Stromal cell of bone marrow (primary cell): ENCODE measurements around the gene SELENOI.
A peak's percentile ranks its signal among the peaks of the same experiment; 100 is the strongest.

Experiments used
- DNase-seq: peaks from one replicate; pipeline ENCODE4 v3.0.0-alpha.2; 2012; ENCODE audit warnings: low read depth

The SELENOI gene

DNA sequence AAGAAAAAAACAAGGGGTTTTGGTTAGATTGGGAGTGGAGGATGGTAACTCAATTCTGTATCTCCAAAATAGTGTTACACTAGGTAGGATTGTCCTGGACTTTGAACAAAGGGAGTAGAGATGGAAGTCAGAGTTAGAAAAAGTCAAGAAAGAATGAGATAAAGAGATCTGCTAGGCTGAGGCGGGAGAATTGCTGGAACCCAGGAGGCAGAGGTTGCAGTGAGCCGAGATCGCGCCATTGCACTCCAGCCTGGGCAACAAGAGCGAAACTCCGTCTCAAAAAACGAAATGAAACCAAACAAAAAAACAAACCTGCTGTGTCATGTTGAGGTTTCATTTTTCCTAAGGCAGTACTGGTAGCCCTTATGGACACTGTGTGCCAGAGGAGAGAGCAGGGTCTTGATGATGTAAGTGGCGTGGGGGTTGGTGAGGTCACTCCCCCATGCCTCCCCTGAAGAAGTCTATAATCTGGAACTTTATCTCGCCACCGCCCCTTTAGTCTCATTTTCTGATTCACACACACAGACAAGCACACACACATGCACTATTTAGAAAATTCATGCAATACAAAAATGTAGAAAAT is 66.2 kb downstream of the SELENOI start:
- DNase-seq = no peak

DNA sequence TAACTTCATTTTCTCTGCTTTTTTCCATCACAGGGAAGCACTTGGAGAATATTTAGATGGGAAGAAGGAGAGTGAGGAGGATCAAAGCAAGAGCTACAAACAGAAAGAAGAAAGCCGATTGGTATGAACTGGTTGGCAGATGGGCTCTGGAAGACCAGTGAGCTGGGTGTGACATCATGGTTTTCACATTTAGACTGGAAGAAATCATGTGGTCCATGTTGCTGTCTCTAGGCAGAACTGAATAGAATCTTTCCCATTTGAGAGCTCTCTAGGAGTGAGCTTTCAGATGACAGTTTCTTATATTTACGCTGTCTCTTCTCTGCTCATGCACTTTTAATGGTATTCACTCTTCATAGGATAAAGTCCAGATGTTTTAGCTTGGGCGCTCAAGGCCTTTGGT is 68.4 kb downstream of the SELENOI start:
- DNase-seq = no peak

DNA sequence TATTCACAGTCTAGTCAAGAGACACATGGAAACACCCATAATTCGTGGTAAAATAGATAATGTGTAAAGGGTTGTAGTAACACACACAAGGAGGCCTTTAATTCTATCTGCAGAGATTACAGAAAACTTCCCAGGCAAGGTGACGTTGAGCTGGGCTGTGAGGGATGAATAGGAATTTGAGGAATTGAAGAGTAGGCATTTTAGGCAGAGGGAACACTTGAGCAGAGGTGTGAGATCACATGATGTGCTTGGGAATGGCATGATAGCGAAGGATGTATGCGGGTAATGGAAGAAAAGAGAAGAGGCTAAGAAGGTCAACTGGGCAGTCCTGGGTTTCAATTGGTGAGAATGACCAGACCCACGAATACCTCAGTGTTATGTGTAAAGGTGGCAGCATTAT is 76.0 kb downstream of the SELENOI start:
- no peak for DNase-seq

DNA sequence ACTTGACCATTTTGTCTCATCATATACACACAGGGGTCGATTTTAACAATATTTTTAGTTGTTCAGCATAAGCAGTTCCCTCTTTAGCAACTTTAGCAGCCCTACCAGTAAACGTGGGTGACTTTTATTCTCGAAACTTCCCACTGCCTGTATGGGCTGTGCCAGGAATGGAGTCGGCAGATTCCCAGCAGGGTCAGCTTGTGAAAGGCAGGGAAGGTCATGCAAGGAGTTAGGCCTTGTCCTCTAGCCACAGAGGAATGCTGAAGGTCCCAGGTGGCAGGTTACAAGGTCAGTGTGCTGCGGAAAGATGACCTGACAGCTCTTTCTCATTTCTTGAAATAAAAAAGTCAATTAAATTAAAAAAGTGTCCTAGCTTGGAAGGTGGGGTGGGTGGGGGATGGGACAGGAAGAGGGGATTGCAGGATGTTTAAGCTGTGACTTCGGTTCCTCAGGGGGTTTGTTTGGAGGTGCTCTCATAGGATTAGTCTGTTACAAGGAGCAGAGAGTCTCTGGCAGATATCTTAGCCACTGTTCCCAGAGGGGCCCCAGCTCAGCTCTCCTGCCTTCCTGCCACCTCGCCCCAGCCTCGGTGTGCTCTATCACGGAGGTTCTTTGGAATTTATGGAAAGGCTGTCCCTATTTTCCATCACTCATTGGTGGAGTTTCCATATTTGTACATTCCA is 77.1 kb downstream of the SELENOI start:
- no peak for DNase-seq

DNA sequence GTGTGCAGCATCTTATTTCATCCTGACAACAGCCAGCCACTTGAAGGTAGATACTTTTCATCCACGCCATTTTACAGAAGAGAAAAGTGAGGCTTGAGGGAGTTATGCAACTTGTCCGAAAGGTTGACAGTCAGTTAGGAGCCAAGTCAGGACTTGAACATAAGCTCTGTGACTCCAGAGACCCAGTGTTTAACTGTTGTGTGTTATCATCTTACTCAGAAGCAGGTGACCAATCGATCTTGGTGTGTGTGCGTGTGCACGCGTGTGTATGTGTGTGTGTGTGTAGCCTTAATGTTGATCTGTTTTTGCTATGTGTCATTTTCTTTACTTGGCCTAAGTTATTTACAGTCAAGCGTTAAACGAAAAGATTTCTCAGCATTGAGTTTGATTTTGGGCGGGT is 77.8 kb downstream of the SELENOI start:
- DNase-seq = no peak

DNA sequence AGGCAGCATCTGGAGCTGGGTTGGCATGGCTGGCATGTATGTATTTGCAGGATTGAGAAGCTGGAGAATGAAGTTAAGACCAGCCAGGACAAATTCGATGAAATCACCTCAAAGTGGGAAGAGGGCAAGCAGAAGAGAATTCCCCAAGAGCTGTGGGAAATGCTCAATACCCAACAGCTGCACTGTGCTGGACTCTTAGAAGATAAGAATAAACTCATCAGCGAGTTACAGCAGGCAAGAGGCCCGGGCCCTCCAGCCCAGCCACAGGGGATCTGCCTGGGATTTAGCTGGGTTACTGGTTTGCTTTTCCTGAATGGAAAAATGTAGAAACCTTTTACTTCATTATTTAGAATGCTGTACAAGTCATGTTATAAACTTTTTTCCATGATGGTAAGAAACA is 78.3 kb downstream of the SELENOI start:
- DNase-seq = no peak

DNA sequence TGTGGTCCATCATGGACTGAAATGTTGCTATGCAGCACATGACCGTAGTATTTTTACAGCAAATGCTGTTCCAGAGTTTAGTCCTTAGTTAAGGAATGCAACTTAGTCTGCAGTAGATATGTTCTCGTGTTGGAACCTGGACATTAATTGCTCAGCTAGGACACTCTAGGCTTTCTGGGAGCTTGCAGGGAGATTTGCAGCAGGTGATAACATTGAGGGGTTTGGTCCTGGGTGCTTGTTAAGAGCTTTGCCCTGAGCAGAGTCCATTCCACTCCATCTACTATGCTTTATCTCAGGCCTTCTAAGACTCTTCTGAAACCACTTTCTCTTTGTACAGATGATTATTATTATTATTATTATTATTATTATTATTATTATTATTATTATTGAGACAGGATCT is 82.9 kb downstream of the SELENOI start:
- no peak for DNase-seq

DNA sequence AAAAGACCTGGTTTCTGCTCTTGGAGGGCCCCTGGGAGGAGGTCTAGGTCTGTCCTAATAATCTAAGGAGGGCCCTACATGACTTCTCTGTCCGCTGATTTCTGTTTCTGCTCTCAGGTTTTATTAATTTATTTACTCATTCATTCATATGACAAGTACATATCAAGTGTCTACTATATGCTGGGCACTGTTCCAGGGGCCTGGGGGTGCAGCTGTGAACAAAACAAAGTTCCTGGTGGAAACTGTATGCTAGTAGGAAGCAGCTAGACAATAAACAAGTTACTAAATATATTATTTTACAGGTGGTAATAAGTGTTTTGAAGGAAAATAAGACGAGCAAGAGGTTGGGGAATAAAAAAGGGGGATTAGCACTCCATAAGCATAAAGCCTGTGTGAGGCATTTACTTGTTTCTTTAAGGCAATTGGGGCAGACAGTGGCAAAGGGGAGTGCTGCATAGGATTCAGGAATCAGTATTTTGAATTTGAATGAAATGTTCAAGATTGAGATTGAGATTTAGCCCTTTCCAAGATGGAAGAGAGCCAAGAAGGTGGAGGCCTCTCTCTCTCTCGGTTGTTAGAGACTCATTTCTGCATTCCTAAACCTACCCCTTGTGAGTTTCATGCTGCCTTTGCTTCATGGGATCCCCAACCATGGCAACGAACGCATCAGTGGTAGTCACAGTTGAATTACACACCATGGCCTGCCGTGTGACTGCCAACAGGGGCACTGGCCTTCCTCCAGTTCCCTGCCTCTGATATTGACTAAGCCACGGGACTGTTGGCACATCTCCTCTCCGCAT is 84.0 kb downstream of the SELENOI start:
- no peak for DNase-seq

DNA sequence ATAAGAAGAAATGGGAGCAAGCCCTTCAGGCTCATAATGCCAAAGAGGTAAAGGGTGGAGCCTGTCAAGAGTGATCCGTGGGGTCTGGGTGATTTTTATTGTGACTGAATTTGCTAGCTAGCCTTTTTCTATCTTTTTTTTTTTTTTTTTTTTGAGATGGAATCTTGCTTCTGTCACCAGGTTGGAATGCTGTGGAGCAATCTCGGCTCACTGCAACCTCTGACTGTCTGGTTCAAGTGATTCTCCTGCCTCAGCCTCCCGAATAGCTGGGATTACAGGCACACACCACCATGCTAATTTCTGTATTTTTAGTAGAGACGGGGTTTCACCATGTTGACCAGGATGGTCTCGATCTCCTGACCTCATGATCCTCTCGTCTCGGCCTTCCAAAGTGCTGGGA is 84.9 kb downstream of the SELENOI start:
- DNase-seq = no peak

DNA sequence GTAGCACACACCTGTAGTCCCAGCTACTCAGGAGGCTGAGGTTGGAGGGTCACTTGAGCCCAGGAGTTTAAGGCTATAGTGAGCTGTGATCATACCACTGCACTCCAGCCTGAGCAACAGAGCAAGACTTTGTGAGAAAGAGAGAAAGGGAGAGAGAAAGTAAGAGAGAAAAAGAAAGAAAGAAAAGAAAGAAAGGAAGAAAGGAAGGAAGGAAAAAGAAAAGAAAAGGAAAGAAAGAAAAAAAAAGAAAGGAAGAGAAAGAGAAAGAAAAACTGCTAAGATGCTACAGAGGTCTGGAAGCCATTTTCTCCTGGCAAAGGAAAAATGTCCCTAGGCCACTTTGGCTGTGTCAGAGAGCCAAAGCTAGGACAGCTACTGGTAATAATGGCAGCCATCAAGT is 86.4 kb downstream of the SELENOI start:
- no peak for DNase-seq

DNA sequence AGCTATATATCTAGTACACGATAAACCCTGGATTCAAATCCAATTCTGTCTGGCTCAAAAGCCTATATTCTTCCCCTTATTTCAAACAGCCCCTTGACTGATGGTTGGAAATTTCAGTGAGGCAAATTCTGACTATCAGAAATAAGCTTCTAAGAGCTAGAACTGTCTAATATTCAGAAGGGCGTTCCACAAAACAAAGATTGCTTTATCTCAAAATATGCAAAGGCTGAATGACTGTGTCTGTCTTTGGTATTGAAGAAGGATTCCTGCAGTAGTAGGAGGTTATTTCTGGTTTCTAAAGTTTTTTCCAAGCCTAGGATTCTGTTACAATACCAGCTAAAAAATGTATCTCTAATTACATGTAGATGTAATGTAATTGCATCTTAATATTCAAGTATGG is 86.9 kb downstream of the SELENOI start:
- no peak for DNase-seq

DNA sequence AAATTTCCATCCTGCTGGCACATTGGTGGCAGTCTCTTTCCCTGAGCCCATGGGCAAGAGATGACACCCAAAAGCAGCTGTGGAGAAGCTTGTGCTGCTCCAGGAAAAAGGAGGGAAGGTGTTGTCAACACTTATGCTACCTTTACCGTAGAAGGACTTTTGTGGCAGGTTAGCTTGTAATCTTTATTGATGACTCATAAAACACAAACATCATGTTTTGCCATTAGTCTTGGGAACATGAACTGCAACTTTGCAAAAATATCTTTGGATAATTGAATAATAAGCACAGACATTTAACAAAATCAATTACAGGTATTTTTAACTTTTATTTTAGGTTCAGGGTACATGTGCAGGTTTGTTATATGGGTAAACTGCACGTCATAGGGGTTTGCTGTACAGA is 89.2 kb downstream of the SELENOI start:
- no peak for DNase-seq

DNA sequence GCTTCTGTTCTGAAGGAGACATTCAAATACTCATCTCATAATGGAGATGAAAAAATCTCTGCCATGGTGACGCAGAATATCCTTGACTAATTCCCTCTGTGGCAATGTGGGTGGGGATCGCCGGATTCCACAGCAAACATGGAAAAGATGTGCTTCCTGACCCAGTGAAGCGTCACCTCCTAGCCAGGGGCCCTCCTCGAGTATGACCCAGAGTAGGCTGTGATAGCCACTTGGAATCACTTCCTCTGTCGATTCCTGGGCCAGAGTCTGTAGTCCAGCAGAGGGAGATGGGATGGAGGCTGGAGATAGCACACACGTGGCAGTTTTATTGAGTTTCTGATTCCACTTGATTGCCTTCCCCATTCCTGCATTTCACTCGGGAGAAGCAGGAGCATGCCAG is 92.6 kb downstream of the SELENOI start:
- DNase-seq = peak; percentile 68

DNA sequence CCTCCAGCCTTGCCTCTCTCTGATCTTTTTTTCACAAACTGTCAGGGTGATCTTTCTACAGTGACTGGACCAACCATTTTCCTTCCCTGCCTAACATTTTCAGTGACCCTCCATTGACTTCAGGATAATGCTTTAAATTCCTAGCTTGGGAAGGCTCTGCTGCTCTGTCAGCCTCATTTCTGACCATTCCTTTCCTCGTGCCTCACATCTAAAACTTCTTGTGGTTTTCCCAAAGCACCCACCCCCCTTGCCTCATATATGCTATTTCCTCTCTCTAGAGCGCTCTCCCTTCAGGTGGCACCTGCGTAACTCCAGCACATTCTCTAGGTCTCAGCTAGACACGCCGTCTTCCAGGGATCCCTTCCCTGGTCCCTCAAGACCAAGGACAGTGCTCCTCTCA is 93.0 kb downstream of the SELENOI start:
- no peak for DNase-seq

DNA sequence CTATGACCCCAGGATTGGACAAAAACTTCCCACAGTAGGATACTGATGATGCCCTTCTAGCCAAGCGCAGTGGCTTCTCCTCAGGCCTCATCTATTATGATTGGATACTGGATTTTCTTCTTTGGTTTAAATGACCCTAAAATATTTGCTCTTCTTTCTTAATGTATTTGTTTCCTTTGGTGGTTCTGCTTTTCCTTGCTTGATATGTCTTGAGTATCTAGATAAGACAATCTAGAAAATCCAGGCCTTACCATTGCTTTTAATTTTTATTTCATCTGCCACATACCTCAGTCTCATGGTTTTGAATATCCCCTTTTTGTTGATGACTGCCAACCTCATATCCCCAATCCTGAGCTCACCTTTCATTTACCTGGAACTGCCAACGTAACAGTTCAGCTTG is 96.4 kb downstream of the SELENOI start:
- DNase-seq = no peak

DNA sequence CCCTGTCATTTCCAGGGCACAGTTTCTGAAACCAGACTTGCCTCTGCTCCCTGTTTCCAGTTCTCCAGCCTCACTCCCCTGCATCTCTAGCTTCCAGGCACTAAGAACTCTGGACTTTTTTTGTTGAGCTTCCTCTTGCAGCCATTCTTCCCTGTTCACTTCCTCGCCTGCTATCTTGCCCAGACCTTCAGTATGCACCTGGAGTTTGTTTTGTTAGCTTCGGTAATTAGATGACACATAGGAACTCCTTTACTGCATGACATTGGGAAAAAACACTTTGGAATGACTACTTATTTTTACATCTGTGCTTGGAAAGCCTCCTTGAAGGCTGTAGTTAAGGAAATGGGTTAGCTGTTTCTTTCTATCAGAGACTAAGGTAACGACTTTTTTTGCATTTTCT is 96.8 kb downstream of the SELENOI start:
- DNase-seq = no peak

DNA sequence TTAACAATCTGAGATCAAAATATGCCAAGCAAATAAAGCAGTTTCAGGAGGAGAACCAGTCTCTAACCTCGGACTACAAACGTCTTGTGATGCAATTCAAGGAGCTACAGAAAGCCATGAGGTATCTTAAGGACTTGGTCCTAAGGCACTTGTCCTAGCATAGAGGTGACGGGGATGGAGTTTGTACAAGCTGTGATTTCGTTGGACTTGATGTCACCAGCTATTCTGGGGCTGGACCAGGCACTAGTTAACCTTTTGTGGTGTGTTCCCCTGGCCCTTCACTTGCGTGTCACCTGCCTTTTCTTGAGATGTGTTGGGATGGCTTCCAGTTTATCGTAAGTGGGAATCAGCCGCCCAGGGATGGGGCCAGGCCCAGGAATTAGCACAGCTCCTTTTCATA is 98.3 kb downstream of the SELENOI start:
- no peak for DNase-seq
